HG02798 (cell line): ENCODE measurements around the gene ADD1.

Experiments
- ATAC-seq: cut with Tn5 transposase; IDR thresholded peaks from one replicate; pipeline ENCODE4 v1.9.1; 2021; ENCODE audit warnings: mild to moderate bottlenecking; ENCODE audit not compliant: unreplicated experiment, poor library complexity

The ADD1 gene

DNA sequence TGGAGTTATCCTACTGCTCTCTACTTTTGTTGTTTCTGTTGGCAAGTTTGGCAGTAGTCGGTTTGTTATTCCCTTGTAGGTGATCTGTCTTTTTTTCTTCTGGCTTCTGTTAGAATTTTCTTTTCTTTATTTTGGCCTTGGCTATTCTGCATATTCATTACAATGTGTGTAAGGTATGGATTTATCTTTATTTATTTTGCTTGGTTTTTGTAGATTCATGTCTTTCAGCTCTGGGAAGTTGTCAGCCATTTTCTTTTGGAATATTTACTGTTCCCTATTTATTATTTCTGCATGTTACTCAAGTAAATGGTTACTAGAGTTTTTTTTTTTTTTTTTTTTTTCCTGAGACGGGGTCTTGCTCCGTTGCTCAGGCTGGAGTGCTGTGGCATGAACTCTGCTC, 12.6 kb downstream of the ADD1 start:
- ATAC-seq: no peak

DNA sequence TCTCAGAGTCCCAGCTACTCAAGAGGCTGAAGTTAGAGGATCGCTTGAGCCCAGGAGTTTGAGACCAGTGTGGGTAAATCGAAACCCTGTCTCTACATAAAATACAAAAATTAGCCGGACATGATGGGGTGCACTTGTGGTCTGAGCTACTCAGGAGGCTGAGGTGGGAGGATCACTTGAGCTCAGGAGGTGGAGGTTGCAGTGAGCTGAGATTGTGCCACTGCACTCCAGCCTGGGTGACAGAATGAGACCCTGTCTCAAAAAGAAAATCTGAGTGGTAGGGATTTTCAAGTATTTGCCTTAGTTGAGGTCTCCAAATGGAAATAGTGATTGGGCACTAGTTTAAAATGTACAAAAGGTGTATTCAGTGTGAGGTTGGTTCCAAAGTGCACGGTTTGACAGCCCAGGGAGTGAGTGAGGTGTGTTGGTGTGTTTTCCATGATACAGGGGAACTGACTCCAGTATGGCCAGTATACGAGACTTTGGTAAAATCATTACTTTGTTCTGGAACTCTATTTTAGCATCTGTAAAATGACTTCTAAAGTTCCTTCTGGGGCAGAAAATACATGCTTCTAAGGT, 13.8 kb downstream of the ADD1 start:
- ATAC-seq: no peak

DNA sequence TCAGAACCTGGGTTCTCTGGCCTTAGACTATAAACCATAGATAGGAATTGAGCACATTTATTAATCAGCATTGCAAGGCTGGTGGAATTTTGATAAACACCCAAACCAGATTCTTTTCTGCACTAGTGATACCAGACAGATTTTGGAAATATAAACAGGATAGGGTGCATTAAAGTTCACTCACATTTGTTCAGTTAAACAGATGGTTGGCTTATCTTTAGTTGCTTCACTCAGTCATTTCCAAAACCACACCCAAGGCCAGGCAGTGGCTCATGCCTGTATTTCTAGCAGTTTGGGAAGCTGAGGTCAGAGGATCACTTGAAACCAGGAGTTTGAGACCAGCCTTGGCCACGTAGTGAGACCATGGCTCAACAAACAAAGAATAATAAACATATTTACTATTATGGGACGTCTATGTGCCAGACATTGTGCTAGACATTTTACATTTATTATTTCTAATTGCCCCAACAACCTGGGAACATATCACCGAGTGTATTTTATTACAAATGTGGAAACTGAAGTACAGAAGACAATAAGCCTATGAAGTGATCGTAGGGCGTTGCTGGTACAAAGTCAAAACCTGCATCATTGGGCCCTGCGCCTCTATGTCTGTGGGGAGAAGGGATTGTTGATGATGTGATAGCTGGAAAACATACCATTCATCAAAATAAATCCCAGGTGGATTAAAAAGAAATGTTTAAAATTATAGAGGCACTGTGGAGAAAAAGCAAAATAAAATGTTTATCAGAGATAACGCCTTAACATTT, 15.0 kb downstream of the ADD1 start:
- no peak for ATAC-seq

DNA sequence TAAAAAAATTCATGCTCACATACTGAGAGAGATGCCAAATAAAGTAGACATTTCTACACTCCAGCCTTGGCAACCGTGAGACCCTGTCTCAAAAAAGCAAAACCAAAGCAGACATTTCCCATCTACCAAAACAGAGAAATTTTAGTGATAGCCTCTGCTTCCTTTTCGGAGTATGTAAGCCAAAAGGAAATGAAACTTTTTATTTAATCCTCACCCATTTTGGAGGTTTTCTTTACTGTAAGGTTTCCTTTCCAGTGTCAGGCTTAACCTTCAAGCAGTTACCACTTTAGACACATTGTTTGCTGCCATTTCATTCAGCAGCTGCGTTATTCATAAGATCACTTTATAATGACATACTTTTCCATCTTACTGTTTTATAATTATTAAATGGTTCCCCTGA, 15.9 kb downstream of the ADD1 start:
- no peak for ATAC-seq

DNA sequence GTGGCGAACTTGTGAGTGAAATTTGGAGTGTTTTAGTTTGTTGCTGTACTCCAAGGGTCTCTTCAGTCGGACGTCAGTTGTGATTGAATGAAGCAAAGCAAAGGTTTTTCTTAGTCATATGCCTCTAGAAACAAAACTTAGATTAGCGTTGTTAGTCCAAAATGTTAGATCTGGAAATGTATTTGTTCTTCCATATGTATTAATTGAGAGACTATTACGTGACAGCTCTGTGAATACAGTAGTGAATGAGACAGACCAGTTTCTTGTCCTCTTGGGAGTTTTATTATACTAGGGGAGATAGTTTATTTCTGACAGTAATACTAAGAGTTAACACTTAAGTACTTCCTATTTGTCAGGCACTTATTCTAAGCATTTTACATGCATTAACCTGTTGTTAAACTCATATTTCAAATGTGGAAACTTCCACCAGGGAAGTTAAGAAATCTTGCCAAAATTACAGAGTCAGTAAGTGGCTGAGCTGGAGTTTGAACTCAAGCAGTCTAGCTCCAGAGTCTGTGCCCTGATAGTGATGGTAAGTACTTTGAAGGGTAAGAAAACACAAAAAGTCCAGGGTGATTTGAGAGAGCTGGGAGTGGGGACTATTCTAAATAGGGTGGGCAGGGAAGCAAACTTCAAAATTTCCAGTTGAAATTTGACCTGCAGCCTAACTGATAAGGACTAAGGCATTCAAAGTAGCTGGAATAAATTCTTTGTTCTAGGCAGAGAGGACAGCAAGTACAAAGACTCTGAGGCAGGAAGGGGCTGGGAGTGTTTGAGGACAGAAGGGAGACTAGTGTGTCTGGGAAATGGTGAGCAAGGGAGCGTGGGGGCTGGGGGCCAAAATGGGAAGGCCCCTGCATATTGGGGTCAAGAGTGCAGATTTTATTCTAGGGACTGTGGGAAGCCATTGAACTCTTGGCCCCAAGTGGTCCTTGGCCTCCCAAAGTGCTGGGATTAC, 17.0 kb downstream of the ADD1 start:
- ATAC-seq: no peak

DNA sequence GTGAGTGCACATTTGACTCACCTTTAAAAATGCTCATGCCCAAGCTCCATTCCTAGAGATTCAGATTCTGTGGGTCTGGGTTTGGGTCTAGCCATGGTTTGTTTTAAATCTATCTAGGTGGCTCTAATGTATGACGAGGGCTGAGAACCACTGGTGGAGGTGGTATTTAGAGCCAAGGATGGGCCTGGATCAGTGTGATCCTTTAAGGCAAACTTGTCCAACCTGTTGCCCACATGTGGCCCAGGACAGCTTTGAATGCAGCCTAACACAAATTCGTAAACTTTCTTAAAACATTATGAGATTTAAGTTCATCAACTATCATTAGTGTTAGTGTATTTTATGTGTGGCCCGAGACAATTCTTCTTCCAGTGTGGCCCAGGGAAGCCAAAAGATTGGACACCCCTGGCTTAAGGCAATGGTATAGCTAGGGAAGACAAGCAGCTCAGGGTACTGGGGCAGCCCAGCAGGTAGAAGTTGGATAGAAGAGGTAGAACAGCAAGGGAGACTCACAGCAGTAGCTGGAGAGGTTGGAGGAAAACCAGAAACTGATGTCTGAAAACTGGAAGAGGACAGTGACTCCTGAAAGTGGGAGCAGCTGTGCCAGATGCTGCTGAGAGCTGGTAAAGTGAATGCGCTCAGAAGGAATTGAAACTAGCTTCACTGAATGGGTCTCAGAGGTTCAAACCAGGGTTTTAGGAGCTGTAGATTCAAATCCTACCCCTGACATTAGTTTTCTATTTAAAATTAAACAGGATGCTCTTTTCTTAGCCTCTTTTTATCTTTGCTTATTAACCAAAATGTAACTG, 18.2 kb downstream of the ADD1 start:
- no peak for ATAC-seq

DNA sequence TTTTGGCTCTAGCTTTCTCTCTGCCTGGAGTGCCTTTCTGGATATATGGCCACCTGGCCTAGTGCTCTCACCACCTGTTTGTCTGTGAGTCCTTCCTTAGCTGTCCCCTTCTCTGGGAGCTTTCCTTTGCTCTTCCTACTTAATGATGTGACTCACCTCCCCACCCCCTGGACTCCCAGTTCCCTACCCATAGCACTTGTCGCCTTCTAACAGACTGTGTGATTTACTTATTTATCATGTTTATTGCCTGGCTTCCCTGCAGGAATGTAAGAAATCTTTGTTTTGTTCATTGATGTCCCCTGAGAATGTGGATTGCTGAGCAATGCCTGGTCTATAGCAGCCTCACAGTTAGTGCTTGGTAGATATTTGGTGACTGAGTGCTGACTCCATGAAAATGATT, 18.9 kb downstream of the ADD1 start:
- ATAC-seq: no peak

DNA sequence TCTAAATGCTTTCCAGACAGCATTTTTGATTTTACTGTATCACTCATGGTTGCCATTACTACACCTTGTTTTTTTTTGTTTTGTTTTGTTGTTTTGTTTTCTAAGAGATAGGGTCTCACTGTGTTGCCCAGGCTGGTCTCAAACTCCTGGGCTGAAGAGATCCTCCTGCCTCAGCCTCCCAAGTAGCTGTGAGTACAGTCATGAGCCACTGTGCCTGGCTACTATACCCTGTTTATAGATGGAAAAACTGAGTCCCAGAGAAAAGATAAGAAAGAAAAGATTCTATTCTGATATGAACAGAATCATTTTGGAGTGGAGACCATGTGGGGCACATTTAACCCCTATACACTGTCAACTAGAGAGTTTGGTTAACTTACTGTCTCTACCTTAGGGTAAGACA, 20.0 kb downstream of the ADD1 start:
- no peak for ATAC-seq

DNA sequence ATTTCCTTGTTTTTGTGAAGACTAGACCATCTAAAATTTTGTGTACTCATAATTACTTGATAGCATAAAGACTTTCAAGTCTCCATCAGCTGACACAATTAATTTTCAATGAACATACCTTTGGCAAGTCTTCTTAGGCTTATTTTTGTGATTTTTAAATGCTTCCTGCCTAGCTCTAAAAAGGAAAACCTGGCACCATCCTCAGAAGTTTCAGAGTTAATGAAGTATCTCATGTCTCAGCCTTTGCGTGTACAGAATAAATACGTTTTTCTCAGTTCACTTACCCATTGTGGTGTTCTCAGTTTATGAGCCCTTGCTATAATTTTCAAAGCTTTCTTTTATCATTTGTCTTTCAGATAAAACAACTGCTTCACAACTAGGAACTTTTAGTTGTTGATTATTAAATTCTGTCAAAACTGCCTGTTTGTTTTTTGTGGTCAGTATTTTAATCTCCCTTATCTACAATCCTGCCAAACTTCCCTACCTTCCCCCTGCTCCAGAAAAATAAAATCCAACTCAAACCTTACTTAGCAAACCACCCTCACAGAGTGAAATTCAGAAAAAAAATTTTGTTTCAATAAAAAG, 21.6 kb downstream of the ADD1 start:
- no peak for ATAC-seq

DNA sequence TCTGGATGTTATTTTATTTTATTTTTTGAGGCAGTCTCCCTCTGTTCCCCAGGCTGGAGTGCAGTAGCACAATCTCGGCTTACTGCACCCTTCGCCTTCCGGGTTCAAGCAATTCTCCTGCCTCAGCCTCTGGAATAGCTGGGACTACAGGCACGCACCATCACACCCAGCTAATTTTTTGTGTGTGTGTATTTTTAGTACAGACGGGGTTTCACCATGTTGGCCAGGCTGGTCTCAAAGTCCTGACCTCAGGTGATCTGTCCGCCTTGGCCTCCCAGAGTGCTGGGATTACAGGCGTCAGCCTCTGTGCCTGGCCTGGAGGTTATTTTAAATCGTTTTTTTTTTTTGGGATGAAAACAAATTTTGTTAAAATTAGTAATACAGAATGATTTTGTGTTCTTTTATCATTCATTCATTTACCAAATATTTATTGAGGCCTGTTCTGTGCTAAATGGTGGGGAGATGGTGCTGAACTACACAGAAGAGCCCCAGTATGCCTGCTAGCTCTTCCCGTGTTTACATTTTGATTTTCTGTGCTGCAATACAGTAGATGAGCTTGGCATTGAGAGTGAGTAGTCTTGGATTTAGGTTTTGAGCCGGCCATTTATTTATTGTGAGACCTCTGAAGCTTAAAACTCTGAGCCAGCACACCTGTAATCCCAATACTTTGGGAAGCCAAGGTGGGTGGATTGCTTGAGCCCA, 22.7 kb downstream of the ADD1 start:
- no peak for ATAC-seq

DNA sequence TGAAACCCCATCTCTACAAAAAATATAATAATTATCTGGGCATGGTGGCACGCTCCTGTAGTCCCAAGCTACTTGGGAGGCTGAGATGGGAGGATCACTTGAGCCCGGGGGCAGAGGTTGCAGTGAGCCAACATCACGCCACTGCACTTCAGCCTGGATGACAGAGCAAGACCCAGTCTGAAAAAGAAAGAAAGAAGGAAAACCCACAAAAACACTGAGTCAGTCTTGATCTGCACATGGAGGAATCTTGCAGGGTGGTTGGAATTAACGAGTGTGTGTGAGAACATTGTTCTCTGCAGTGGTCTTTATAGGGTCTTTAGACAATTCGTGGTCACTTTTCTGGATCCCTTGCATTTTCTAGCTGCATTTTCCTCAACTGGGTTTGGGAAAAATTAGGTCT, 23.2 kb downstream of the ADD1 start:
- ATAC-seq: no peak

DNA sequence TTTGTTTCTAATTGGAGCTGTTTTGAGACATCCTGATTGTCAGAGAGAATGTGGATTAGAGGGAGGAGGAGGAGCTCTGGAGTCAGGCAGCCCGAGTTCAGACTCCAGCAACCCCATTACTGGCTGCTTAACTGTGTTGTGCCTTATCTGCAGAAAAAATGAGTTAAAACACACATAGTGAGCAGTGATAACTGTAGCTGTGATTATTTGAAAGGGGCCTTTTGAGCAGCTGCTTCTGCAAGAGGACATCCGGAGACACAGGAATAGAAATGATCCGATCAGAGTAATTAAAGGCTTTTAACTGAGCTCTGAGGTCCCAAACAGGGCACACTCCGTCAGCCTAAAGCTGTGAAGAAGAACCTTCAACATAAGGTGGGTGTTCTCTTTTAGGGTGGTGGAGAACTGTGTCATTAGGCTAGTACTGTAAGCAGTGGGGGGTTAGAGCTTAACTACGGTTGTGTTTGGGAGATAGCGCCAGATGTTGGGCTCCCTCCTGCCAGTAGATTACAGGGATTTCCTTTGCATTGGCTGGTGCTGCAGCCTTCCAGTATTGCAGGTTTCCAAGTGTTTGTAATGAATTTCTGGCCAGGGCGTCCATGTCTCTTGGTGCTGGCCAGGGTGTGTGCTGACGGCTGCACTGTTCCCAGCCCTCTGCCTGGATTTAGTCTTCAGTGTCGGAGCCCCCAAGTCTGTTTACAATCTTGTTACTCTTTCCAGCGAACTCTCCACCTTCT, 24.3 kb downstream of the ADD1 start:
- ATAC-seq: no peak

DNA sequence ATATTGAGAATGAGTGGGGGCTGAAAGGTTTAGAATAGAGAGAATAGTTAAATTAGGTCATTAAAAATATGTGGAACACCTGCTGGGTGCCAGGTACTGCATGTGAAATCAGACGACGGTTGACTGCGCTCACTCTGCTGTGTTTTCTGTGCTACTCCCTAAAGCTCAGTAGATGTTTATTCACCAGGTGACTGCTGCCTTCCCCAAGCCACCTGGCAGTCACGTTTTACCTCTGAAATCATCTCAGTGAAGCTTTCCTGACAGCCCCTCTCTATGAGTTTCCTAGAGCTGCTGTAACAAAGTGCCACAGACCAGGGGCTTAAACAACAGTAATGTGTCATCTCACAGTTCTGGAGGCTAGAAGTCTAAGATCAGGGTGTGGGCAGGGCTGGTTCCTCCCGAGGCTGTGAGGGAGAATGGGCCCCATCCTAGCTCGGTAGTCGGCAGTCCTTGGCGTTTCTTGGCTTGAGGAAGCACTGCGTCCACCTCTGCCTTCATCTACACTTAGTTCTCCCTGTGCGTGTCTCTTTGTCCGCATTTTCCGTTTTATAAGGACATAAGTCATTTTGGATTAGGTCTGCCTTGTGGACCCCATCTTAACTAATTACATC, 25.3 kb downstream of the ADD1 start:
- ATAC-seq: no peak

DNA sequence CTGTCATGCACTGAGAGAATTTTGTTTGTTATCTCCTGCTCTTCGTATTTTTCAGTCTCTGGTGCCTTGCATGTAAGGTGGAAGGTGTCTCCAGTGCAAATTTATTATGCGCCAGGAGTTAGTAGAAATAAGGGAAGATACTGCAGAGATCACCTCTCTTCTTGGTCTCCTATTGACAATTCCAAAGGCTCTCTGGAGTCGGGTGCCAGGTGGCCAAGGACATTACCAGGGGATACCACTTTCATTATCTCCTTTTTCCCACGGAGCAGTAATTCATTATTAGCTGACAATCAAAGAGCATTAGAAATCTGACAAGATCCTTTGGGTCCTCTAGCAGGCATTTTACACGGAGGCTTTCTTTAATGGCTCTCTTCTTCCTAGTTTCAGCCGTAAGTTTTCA, 26.0 kb downstream of the ADD1 start:
- ATAC-seq: no peak

DNA sequence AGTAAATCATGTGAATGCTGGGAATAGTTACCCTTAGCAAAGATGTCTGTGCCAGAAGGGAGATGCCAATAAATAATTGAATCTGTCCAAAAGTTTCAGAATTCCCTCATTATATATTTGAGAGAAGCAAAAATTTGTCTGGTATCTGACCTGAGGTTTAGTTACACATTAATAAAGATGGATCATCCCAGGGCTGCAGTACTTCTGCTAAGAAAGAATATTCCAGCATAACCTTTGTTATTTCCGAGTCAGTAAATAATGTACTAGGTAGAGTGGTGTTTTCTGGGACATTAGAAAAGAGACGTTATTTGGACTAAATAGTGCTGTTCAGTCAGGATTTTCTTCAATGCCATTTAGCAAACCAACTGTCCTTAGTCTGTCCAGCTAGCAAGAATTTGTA, 26.4 kb downstream of the ADD1 start:
- no peak for ATAC-seq

DNA sequence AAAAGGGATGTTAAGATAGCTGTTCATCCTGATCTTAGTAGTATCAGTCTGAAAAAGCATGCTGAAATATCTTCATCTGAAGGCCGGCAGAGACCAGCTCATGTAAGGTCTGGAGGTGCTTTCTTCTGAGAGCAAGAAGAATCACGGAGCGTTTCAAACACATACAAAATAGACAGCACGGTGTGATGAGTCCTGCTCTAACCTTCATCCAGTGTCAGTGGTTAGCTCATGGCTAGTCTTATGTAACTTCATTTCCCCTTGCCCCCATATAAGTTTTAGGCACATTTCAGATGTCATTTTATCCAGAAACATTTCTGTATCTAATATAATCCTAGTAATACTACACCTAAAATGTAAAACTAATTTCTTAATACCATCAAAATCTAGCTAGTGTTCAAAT, 27.8 kb downstream of the ADD1 start:
- ATAC-seq: no peak

DNA sequence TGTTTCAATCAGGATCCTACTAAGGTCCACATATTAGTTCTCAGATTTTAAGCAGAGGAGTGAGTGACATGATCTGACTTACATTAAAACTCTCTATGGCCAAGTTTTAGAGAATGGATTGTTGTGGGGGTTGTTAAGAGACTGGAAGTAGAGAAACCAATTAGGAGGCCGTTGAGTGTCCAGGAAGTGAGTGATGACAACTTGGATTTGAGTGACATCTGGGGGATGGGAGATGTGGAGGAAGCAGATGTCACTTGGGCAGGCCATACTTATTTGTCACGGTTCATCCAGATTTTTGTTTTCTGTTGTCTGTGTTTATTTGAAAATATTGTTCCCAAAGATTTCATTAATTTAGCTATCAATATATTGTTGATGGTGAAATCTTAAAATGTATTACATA, 28.3 kb downstream of the ADD1 start:
- no peak for ATAC-seq

DNA sequence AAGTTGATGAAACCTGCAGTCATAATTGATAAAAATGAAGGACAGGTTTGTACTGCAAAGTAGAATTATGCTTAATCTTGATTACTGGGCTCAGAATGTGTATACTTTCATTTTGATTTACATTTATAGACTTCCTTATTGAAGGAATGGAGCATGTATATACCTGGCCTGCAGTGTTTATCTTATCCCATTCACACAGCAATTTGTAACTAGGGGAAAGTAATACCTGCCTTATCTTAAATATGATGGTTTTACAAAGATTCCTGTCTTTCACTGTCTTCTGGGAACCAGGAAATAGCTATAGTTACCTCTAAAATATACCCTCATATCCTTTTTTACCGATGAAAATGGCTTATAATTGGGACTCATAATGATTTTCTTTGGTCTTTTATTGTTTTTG, 29.7 kb downstream of the ADD1 start:
- no peak for ATAC-seq
